A549 (cell line): ENCODE data around the gene LRRC3. TPM values are rescaled to one million over a fixed set of nuclear protein-coding genes. Genes with fewer than 3 reads are reported as not detected.

Source experiments
- ATAC-seq, 2 experiments: fragments of 200-7000 bp in 1 of 2; fragments of >200 bp in 1 of 2; cut with Nextera tagmentation in 1 of 2; cut with Tn5 transposase in 1 of 2; 3 replicates each; pipeline versions ENCODE4 v1.8.0 to v1.9.1; 2018 to 2020; ENCODE audit warnings: mild to moderate bottlenecking in 1 of 2, moderate library complexity in 1 of 2
- CTCF ChIA-PET: fragments of 300-600 bp; sonication (Branson Sonifier 250); formaldehyde crosslinking; extraction: SDS; loops from one replicate; lab custom pipeline; 2021; ENCODE audit warnings: antibody characterized with exemption, inconsistent platforms; lab: Yijun Ruan, JAX
- POLR2A ChIA-PET: fragments of 350-600 bp; formaldehyde crosslinking; extraction: SDS; loops from one replicate; lab custom pipeline; 2021; ENCODE audit warnings: antibody characterized with exemption, inconsistent platforms; lab: Yijun Ruan, JAX
- DNase-seq, 2 experiments: peaks; one replicate each; pipeline versions ENCODE4 v3.0.0 to v3.0.0-alpha.2; 2011 to 2016; ENCODE audit warnings: low read depth in 1 of 2, low spot score in 1 of 2
- FAIRE-seq: peaks from 2 replicates; lab custom pipeline; 2011; peaks lifted over from hg19 to GRCh38; lab: Jason Lieb, UNC
- H3K27ac ChIP-seq, 2 experiments: fragments of >200 bp; sonication (Bioruptor Twin); formaldehyde crosslinking; 3 replicates each; pipeline ENCODE4 v1.5.1; 2016 to 2017
- H3K4me1 ChIP-seq: fragments of >200 bp; sonication (Bioruptor Twin); formaldehyde crosslinking; 3 replicates; pipeline ENCODE4 v1.6.1; 2016
- H3K4me2 ChIP-seq: fragments of >200 bp; sonication (Bioruptor Twin); formaldehyde crosslinking; 3 replicates; pipeline ENCODE4 v1.6.1; 2016
- H3K4me3 ChIP-seq: fragments of >200 bp; sonication (Bioruptor Twin); formaldehyde crosslinking; 3 replicates; pipeline ENCODE4 v1.5.1; 2016
- H3K9me3 ChIP-seq: fragments of >200 bp; sonication (Bioruptor Twin); formaldehyde crosslinking; 3 replicates; pipeline ENCODE4 v1.6.1; 2016
- CHD2 ChIP-seq: fragments of 150-350 bp; IDR thresholded peaks from 2 replicates; pipeline ENCODE4 v1.6.1; 2014; ENCODE audit warnings: low read length; ENCODE audit not compliant: partially characterized antibody
- FOSB ChIP-seq: fragments of 250-450 bp; sonication (Bioruptor Pico); IDR thresholded peaks from 2 replicates; pipeline ENCODE4 v1.5.0; 2020; ENCODE audit warnings: mild to moderate bottlenecking, moderate library complexity
- JUN ChIP-seq, 2 experiments: fragments of >200 bp; sonication (Bioruptor Twin); formaldehyde crosslinking; IDR thresholded peaks; 2 replicates in 1 of 2; 3 replicates in 1 of 2; pipeline ENCODE4 v1.6.1; 2016 to 2017
- KDM5A ChIP-seq: fragments of 200-600 bp; sonication (generic); IDR thresholded peaks from 2 replicates; pipeline ENCODE4 v1.6.1; 2016; ENCODE audit warnings: antibody characterized with exemption, mild to moderate bottlenecking
- PHF8 ChIP-seq: fragments of 200-600 bp; sonication (generic); IDR thresholded peaks from 2 replicates; pipeline ENCODE4 v1.6.1; 2016; ENCODE audit warnings: low read depth, mild to moderate bottlenecking, antibody characterized with exemption, moderate library complexity, borderline replicate concordance
- POLR2A ChIP-seq: IDR thresholded peaks from 2 replicates; pipeline ENCODE4 v1.6.1; 2012; ENCODE audit warnings: mild to moderate bottlenecking, low read length
- RAD21 ChIP-seq, 2 experiments: fragments of >200 bp in 1 of 2; sonication (Bioruptor Twin) in 1 of 2; formaldehyde crosslinking in 1 of 2; IDR thresholded peaks in 1 of 2; conservative IDR thresholded peaks in 1 of 2; 2 replicates in 1 of 2; 3 replicates in 1 of 2; pipeline ENCODE4 v1.6.1; 2012 to 2018; ENCODE audit warnings: inconsistent platforms in 1 of 2
- ZFP36 ChIP-seq: fragments of 450-650 bp; IDR thresholded peaks from 2 replicates; pipeline ENCODE4 v1.6.1; 2014; ENCODE audit warnings: borderline replicate concordance; ENCODE audit not compliant: partially characterized antibody
- ZNF302 ChIP-seq: fragments of 250-450 bp; sonication (Bioruptor Pico); IDR thresholded peaks from 2 replicates; pipeline ENCODE4 v1.9.0; 2021; ENCODE audit warnings: inconsistent platforms, mild to moderate bottlenecking, moderate library complexity
- whole genome bisulfite sequencing: methylation state at CpG from one replicate; pipeline ENCODE4 v1.1.6; 2017; ENCODE audit errors: missing lambda C conversion rate; 5-methylcytosine and 5-hydroxymethylcytosine counted together
- polyA plus RNA-seq, 4 experiments: library from polyadenylated mRNA; depleted of rRNA in 3 of 4; stranded (reverse); fragments of >200 nt; fragmentation: RNase III in 1 of 4; extraction: RNeasy Plus Mini Kit Qiagen cat#74134 plus additional on column Dnase treatment in 1 of 4; gene quantifications; 2 replicates in 3 of 4; 3 replicates in 1 of 4; pipeline ENCODE4 v1.2.3, GENCODE V29; 2011 to 2017
- TF ChIP-seq, protein P1 (sequence below): IDR thresholded peaks from 2 replicates; pipeline ENCODE4 v1.6.1; 2012
- TF ChIP-seq, protein P2 (sequence below): fragments of 200-600 bp; sonication (generic); IDR thresholded peaks from 2 replicates; pipeline ENCODE4 v1.6.1; 2016; ENCODE audit warnings: antibody characterized with exemption, mild to moderate bottlenecking, moderate library complexity
- TF ChIP-seq, protein P3 (sequence below): fragments of >200 bp; sonication (Bioruptor Twin); formaldehyde crosslinking; IDR thresholded peaks from 3 replicates; pipeline ENCODE4 v1.5.1; 2016
- TF ChIP-seq, protein P4 (sequence below): IDR thresholded peaks from 2 replicates; pipeline ENCODE4 v1.6.1; 2012
- TF ChIP-seq, protein P5 (sequence below): fragments of 250-450 bp; sonication (Bioruptor Pico); IDR thresholded peaks from 2 replicates; pipeline ENCODE4 v1.5.0; 2020; ENCODE audit warnings: low read depth, mild to moderate bottlenecking, moderate library complexity

The LRRC3 gene
- polyA plus RNA-seq, 2 of the 4 experiments (the other 2 are of a cell fraction) = 0.59 to 1.1 TPM

DNA sequence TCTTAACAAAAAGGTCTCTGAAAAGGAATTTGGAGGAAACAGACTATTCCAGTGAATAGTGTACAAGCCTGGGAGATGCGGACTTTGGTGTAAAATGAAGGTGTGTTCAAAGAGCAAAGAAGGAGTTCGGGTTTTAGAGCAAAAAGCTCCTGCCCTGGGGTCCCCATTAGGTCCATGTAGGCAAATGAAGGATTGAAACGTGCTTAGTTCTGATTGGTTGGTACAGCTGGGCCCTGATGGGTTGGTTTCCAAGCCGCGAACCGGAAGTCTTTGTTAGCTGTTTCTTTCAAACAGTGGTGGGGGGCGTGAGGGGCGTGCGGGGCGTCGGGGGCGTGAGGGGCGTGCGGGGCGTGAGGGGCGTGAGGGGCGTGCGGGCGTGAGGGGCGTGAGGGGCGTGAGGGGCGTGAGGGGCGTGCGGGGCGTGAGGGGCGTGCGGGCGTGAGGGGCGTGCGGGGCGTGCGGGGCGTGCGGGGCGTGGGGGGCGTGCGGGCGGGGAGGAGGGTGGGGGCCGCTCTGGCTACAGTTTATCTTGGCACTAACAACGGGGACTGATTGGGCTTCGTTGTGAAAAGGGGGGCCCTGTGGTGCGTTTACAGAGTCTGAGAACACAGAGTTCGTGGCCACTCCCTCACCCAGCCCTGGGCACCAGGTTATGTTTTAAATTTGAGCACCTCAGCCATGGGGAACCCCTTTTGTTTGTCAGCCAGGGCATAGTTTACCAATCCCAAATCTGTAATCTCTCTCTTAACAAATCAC lies 29.4 kb downstream of the LRRC3 start:
- H3K4me2 ChIP-seq = peak overlapping the region; percentile 74; the same call in 2 of the 3 replicates
- 48% methylated on average over 10 of the region's 43 CpGs for WGBS
- POLR2A ChIA-PET = no interaction called here
- CTCF ChIA-PET = interaction anchor here (0.9 to 1.1 kb wide), 2 partner anchors 17 to 133 kb away, joined by 3 read pairs; no protein-coding TSS in a partner anchor
- DNase-seq (no peak), FAIRE-seq (no peak), ATAC-seq (peak; percentile 28 to 34; a peak in 3 of 6 replicates)
- H3K4me1 ChIP-seq = no peaks in the 10 kb centered on the region
- H3K4me3 ChIP-seq = no peak overlapping the region
- no peaks in the 10 kb centered on the region for H3K9me3 ChIP-seq
- TF ChIP-seq FOSB (CRISPR knock-in tag) = no peak
- TF ChIP-seq, protein P1, sequence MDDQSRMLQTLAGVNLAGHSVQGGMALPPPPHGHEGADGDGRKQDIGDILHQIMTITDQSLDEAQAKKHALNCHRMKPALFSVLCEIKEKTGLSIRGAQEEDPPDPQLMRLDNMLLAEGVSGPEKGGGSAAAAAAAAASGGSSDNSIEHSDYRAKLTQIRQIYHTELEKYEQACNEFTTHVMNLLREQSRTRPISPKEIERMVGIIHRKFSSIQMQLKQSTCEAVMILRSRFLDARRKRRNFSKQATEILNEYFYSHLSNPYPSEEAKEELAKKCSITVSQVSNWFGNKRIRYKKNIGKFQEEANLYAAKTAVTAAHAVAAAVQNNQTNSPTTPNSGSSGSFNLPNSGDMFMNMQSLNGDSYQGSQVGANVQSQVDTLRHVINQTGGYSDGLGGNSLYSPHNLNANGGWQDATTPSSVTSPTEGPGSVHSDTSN = no peak
- TF ChIP-seq, protein P2, sequence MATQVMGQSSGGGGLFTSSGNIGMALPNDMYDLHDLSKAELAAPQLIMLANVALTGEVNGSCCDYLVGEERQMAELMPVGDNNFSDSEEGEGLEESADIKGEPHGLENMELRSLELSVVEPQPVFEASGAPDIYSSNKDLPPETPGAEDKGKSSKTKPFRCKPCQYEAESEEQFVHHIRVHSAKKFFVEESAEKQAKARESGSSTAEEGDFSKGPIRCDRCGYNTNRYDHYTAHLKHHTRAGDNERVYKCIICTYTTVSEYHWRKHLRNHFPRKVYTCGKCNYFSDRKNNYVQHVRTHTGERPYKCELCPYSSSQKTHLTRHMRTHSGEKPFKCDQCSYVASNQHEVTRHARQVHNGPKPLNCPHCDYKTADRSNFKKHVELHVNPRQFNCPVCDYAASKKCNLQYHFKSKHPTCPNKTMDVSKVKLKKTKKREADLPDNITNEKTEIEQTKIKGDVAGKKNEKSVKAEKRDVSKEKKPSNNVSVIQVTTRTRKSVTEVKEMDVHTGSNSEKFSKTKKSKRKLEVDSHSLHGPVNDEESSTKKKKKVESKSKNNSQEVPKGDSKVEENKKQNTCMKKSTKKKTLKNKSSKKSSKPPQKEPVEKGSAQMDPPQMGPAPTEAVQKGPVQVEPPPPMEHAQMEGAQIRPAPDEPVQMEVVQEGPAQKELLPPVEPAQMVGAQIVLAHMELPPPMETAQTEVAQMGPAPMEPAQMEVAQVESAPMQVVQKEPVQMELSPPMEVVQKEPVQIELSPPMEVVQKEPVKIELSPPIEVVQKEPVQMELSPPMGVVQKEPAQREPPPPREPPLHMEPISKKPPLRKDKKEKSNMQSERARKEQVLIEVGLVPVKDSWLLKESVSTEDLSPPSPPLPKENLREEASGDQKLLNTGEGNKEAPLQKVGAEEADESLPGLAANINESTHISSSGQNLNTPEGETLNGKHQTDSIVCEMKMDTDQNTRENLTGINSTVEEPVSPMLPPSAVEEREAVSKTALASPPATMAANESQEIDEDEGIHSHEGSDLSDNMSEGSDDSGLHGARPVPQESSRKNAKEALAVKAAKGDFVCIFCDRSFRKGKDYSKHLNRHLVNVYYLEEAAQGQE = no peak
- TF ChIP-seq KDM5A = no peak
- no peak overlapping the region for H3K27ac ChIP-seq

DNA sequence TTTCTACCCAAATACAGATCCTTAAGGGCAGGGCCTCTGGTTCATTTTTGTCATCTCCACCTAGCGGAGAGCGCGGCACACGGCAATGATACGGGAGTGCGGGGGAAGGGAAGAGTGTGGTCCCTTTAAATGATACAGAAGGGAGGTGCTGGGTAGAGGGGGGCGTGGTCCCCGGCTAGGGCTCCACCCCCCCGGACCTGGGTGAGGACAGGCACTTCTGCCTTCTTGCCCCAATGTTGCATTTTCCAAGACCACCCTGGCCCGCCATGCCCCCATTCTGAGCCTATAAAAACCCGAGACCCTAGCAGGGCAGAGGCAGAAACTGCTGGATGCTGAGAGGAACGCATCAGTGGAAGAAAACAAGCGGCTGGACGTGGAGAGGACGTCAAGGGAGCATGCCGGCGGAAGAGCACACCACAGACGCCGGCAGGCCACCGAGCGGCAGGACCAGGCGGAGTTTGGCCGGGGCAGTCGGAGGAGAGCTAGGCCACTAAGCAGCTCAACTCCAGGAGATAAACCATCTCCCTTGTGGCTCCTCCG lies 30.0 kb downstream of the LRRC3 start:
- Histone ChIP-seq H3K27ac (peak overlapping the region; percentile 67 to 84), H3K4me1 (no peaks in the 10 kb centered on the region), H3K4me2 (peak overlapping the region; percentile 74), H3K9me3 (no peaks in the 10 kb centered on the region), H3K4me3 (peak overlapping the region; percentile 64)
- ATAC-seq (peak; percentile 94 to 96), FAIRE-seq (no peak), DNase-seq (peak; percentile 51 to 83)
- CTCF ChIA-PET = no interaction called here
- POLR2A ChIA-PET = no interaction called here
- WGBS = 3% methylated on average over 24 of the region's 25 CpGs
- TF ChIP-seq, protein P3, sequence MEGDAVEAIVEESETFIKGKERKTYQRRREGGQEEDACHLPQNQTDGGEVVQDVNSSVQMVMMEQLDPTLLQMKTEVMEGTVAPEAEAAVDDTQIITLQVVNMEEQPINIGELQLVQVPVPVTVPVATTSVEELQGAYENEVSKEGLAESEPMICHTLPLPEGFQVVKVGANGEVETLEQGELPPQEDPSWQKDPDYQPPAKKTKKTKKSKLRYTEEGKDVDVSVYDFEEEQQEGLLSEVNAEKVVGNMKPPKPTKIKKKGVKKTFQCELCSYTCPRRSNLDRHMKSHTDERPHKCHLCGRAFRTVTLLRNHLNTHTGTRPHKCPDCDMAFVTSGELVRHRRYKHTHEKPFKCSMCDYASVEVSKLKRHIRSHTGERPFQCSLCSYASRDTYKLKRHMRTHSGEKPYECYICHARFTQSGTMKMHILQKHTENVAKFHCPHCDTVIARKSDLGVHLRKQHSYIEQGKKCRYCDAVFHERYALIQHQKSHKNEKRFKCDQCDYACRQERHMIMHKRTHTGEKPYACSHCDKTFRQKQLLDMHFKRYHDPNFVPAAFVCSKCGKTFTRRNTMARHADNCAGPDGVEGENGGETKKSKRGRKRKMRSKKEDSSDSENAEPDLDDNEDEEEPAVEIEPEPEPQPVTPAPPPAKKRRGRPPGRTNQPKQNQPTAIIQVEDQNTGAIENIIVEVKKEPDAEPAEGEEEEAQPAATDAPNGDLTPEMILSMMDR = peak; percentile 35; the same call in 2 of the 3 replicates
- 0 out of 5 replicates have a peak, but pooled peaks of 1 of the 2 experiments have one; percentile 5 for TF ChIP-seq RAD21 (conservative IDR thresholded peaks at IDR 0.05 in 1 of 2, IDR thresholded peaks at IDR 0.05 in 1 of 2)
- TF ChIP-seq ZNF302 (CRISPR knock-in tag) = no peak
- TF ChIP-seq, protein P4, sequence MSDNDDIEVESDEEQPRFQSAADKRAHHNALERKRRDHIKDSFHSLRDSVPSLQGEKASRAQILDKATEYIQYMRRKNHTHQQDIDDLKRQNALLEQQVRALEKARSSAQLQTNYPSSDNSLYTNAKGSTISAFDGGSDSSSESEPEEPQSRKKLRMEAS = peak; percentile 38; the same call in 1 of the 2 replicates
- TF ChIP-seq, protein P5, sequence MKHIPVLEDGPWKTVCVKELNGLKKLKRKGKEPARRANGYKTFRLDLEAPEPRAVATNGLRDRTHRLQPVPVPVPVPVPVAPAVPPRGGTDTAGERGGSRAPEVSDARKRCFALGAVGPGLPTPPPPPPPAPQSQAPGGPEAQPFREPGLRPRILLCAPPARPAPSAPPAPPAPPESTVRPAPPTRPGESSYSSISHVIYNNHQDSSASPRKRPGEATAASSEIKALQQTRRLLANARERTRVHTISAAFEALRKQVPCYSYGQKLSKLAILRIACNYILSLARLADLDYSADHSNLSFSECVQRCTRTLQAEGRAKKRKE = no peak
- TF ChIP-seq PHF8 = peak; percentile 25; the same call in 1 of the 2 replicates
- peak in 1 of 2 experiments; percentile 50; a peak in 1 of 5 replicates for TF ChIP-seq JUN (IDR thresholded peaks at IDR 0.05)
- TF ChIP-seq CHD2 = peak; percentile 18
- no peak for TF ChIP-seq ZFP36
- TF ChIP-seq POLR2A = peak; percentile 60
